OCI-LY7 (cell line): ENCODE data around the gene ZNF148.

ENCODE experiments used
- CTCF ChIP-seq: fragments of 200-600 bp; sonication (generic); conservative IDR thresholded peaks from 2 replicates; pipeline ENCODE4 v1.5.1; 2014; ENCODE audit warnings: mild to moderate bottlenecking, antibody characterized with exemption, low read length, moderate library complexity, mixed read lengths
- EZH2phosphoT487 ChIP-seq: fragments of 200-600 bp; sonication (generic); IDR thresholded peaks from 2 replicates; pipeline ENCODE4 v1.6.1; 2018; ENCODE audit warnings: low read depth, borderline replicate concordance, mild to moderate bottlenecking, mixed run types, antibody characterized with exemption, low read length, moderate library complexity, mixed read lengths

DNA sequence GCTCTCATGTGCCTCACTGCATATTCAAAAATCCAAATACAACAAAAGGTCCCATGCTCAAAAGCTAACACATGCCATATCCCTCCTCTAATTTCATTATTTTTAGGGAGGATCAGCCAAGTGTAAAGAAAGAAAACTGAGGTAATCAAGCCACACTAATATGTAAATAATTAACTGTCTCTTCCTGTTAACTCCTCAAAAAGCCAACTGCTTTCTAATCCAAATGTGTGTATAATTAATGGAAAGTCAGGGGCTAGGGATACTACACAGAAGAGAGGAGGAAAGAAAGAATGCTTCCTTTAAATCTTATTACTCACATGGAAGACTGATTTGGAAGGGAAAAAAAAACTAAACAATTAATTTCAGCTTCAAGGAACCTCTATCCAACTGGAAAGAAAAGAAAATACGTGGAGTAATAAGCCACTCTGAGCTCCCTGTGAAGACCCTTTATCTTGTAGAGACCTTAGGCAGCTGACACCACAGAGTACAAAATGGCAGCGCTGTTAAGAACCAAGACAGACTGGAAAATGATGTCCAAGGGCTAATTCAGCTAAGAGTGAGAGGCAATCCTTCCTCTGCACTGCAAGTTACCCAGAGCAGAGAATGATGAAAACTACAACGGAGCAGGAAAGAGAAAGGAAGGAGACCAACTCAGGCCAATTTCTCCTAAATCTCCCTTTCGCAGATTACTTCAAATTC lies 56.8 kb downstream of the ZNF148 start:
- TF ChIP-seq CTCF (no peak), EZH2phosphoT487 (no peak)
